Keratinocyte (primary cell): ENCODE results near the gene SPRED3. TPM values are rescaled to one million over a fixed set of nuclear protein-coding genes. Genes with fewer than 3 reads are reported as not detected.
A peak's percentile ranks its signal among the peaks of the same experiment; 100 is the strongest.

Source experiments
- DNase-seq: peaks from one replicate; pipeline ENCODE4 v3.0.0-alpha.2; 2011; ENCODE audit warnings: low read depth, missing footprints, low spot score
- FAIRE-seq: peaks from 2 replicates; lab custom pipeline; 2011; peaks lifted over from hg19 to GRCh38; lab: Jason Lieb, UNC
- H2AFZ ChIP-seq: 2 replicates; pipeline ENCODE4 v1.6.0; 2012; ENCODE audit warnings: low read length, control low read depth, inconsistent platforms; ENCODE audit not compliant: control insufficient read depth
- H3K27ac ChIP-seq: 2 replicates; pipeline ENCODE4 v1.5.1; 2011; ENCODE audit warnings: low read length; ENCODE audit not compliant: control insufficient read depth, insufficient read depth
- H3K27me3 ChIP-seq: 3 replicates; pipeline ENCODE4 v1.6.0; 2011; ENCODE audit warnings: low read length; ENCODE audit not compliant: control insufficient read depth, insufficient read depth; ENCODE audit errors: extremely low read depth
- H3K36me3 ChIP-seq, 2 experiments: 2 replicates in 1 of 2; 3 replicates in 1 of 2; pipeline ENCODE4 v1.5.1; 2011; ENCODE audit warnings: low read length in 2 of 2, mild to moderate bottlenecking in 1 of 2; ENCODE audit not compliant: control insufficient read depth in 2 of 2, insufficient read depth in 2 of 2; ENCODE audit errors: extremely low read depth in 1 of 2
- H3K4me1 ChIP-seq: 3 replicates; pipeline ENCODE4 v1.5.1; 2011; ENCODE audit warnings: low read length; ENCODE audit not compliant: control insufficient read depth, insufficient read depth; ENCODE audit errors: extremely low read depth
- H3K4me2 ChIP-seq: 3 replicates; pipeline ENCODE4 v1.6.0; 2011; ENCODE audit warnings: low read depth, low read length; ENCODE audit not compliant: control insufficient read depth, insufficient read depth; ENCODE audit errors: extremely low read depth
- H3K4me3 ChIP-seq, 3 experiments: fragments of 200-600 bp in 1 of 3; sonication (generic) in 1 of 3; 2 replicates in 2 of 3; 3 replicates in 1 of 3; pipeline ENCODE4 v1.5.1; 2011 to 2016; ENCODE audit warnings: low read length in 3 of 3, mild to moderate bottlenecking in 3 of 3, control low read depth in 2 of 3, inconsistent platforms in 1 of 3, low read depth in 1 of 3, mixed read lengths in 1 of 3, mixed run types in 1 of 3, moderate library complexity in 1 of 3; ENCODE audit not compliant: control insufficient read depth in 2 of 3, insufficient read depth in 2 of 3; ENCODE audit errors: extremely low read depth in 1 of 3
- H3K79me2 ChIP-seq: 2 replicates; pipeline ENCODE4 v1.6.0; 2012; ENCODE audit warnings: low read length; ENCODE audit not compliant: control insufficient read depth, insufficient read depth
- H3K9ac ChIP-seq: 3 replicates; pipeline ENCODE4 v1.6.0; 2011; ENCODE audit warnings: low read length; ENCODE audit not compliant: control insufficient read depth, insufficient read depth; ENCODE audit errors: extremely low read depth
- H3K9me1 ChIP-seq: 3 replicates; pipeline ENCODE4 v1.6.0; 2011; ENCODE audit warnings: low read length; ENCODE audit not compliant: control insufficient read depth, insufficient read depth; ENCODE audit errors: extremely low read depth
- H3K9me3 ChIP-seq: 2 replicates; pipeline ENCODE4 v1.5.1; 2012; ENCODE audit warnings: low read depth, low read length; ENCODE audit not compliant: control insufficient read depth
- H4K20me1 ChIP-seq: 3 replicates; pipeline ENCODE4 v1.6.0; 2011; ENCODE audit warnings: low read length; ENCODE audit not compliant: control insufficient read depth, insufficient read depth; ENCODE audit errors: extremely low read depth
- EZH2 ChIP-seq: IDR thresholded peaks from one replicate; pipeline ENCODE4 v1.6.1; 2012; ENCODE audit warnings: inconsistent platforms, mild to moderate bottlenecking, low read length, moderate library complexity
- dilution Hi-C: fragments of 300-500 bp; cut with MboI; formaldehyde crosslinking; loops from one replicate; pipeline ENCODE4 v1.7.0; 2020; ENCODE audit warnings: low sequenced_read_pairs; ENCODE audit not compliant: extremely low pct_ligation_motif_present
- polyA plus RNA-seq, 5 experiments: library from polyadenylated mRNA; depleted of rRNA in 3 of 5; stranded (reverse) in 3 of 5; stranded (forward) in 1 of 5; unstranded in 1 of 5; fragments of >200 nt; gene quantifications; 1 replicate in 1 of 5; 2 replicates in 3 of 5; 3 replicates in 1 of 5; pipeline versions ENCODE4 v1.2.1 to v1.2.3, GENCODE V29; 2011 to 2012; ENCODE audit warnings: missing spikeins in 2 of 5, low read depth in 1 of 5, low replicate concordance in 1 of 5
- TF ChIP-seq, protein P1 (sequence below), 3 experiments: IDR thresholded peaks in 1 of 3; conservative IDR thresholded peaks in 1 of 3; optimal IDR thresholded peaks in 1 of 3; 2 replicates in 2 of 3; 3 replicates in 1 of 3; pipeline versions ENCODE3 to v1.5.1; 2011; ENCODE audit warnings: low read length in 3 of 3, mild to moderate bottlenecking in 3 of 3, moderate library complexity in 2 of 3, control low read depth in 1 of 3, inconsistent platforms in 1 of 3; ENCODE audit not compliant: insufficient read depth in 2 of 3; ENCODE audit errors: extremely low read depth in 1 of 3

The SPRED3 gene
- polyA plus RNA-seq, 1 donor (not counting 4 experiments of a cell fraction or from before 2014, with no cell fraction given) = 2.6 TPM

- Histone ChIP-seq H4K20me1 (no peaks in the 10 kb centered on the region), H3K79me2 (no peaks in the 10 kb centered on the region), H3K27ac (no peak overlapping the region), H3K36me3 (no peaks in the 10 kb centered on the region), H3K27me3 (no peaks in the 10 kb centered on the region), H3K4me2 (no peak overlapping the region), H3K9ac (no peak overlapping the region), H3K9me1 (no peaks in the 10 kb centered on the region), H3K9me3 (no peaks in the 10 kb centered on the region), H3K4me1 (no peaks in the 10 kb centered on the region), H3K4me3 (no peak overlapping the region), H2AFZ (no peak overlapping the region)
- dilution Hi-C loops = no loop called here
- no peak for FAIRE-seq
- TF ChIP-seq EZH2 = no peak
- TF ChIP-seq, protein P1, sequence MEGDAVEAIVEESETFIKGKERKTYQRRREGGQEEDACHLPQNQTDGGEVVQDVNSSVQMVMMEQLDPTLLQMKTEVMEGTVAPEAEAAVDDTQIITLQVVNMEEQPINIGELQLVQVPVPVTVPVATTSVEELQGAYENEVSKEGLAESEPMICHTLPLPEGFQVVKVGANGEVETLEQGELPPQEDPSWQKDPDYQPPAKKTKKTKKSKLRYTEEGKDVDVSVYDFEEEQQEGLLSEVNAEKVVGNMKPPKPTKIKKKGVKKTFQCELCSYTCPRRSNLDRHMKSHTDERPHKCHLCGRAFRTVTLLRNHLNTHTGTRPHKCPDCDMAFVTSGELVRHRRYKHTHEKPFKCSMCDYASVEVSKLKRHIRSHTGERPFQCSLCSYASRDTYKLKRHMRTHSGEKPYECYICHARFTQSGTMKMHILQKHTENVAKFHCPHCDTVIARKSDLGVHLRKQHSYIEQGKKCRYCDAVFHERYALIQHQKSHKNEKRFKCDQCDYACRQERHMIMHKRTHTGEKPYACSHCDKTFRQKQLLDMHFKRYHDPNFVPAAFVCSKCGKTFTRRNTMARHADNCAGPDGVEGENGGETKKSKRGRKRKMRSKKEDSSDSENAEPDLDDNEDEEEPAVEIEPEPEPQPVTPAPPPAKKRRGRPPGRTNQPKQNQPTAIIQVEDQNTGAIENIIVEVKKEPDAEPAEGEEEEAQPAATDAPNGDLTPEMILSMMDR (optimal IDR thresholded peaks at IDR 0.05 in 1 of 3, IDR thresholded peaks at IDR 0.05 in 1 of 3, conservative IDR thresholded peaks at IDR 0.05 in 1 of 3; ENCODE audit: extremely low read depth in 1 of 3, insufficient read depth in 2 of 3, low read length in 3 of 3) = no peak
- no peak for DNase-seq
Measured at GRCh38 chr19:38350883-38351282, 37.6 kb upstream of the SPRED3 start.

- no peak for TF ChIP-seq EZH2
- TF ChIP-seq, protein P1 (optimal IDR thresholded peaks at IDR 0.05 in 1 of 3, IDR thresholded peaks at IDR 0.05 in 1 of 3, conservative IDR thresholded peaks at IDR 0.05 in 1 of 3; ENCODE audit: extremely low read depth in 1 of 3, insufficient read depth in 2 of 3, low read length in 3 of 3) = peak in 1 of 3 experiments; percentile 15
- Histone ChIP-seq H3K9me1 (no peaks in the 10 kb centered on the region), H3K4me2 (no peak overlapping the region), H3K27ac (no peak overlapping the region), H3K4me3 (no peak overlapping the region), H2AFZ (no peak overlapping the region), H3K36me3 (no peaks in the 10 kb centered on the region), H3K4me1 (no peaks in the 10 kb centered on the region), H3K27me3 (no peaks in the 10 kb centered on the region), H3K79me2 (no peaks in the 10 kb centered on the region), H3K9ac (no peak overlapping the region), H4K20me1 (no peaks in the 10 kb centered on the region), H3K9me3 (no peaks in the 10 kb centered on the region)
- dilution Hi-C loops = no loop called here
- FAIRE-seq (no peak), DNase-seq (no peak)
Measured at GRCh38 chr19:38351865-38352395, 36.6 kb upstream of the SPRED3 start.
